ENCODE data around the gene IL17REL.
A peak's percentile ranks its signal among the peaks of the same experiment; 100 is the strongest.

IL17REL gene

GRCh38 chr22:50034126-50035081, 21.8 kb upstream of the IL17REL start:
- no peak overlapping the region for H3K27ac ChIP-seq
- no peak for TF ChIP-seq CTCF (conservative IDR thresholded peaks at IDR 0.05)

- H3K27ac ChIP-seq, result no peak overlapping the region
- no peak for TF ChIP-seq CTCF (conservative IDR thresholded peaks at IDR 0.05)
These were observed 20.5 kb upstream of the IL17REL start for GRCh38 chr22:50032941-50033601.

GRCh38 chr22:50032109-50032871, 19.7 kb upstream of the IL17REL start:
- TF ChIP-seq CTCF (conservative IDR thresholded peaks at IDR 0.05), result no peak
- H3K27ac ChIP-seq, result no peak overlapping the region

- no peak overlapping the region for H3K27ac ChIP-seq
- TF ChIP-seq CTCF (conservative IDR thresholded peaks at IDR 0.05), result no peak
These were observed 18.9 kb upstream of the IL17REL start for GRCh38 chr22:50031189-50032091.

GRCh38 chr22:50030297-50031188, 18.0 kb upstream of the IL17REL start:
- TF ChIP-seq CTCF (conservative IDR thresholded peaks at IDR 0.05), result peak; percentile 87
- no peak overlapping the region for H3K27ac ChIP-seq

All from VCaP (cell line).